Measurements from ENCODE around the gene SSTR5.
"Not testable (repeated sequence)": the region's sequence is repeated elsewhere in the genome, so short reads cannot be mapped to it uniquely, and the experiment has no call there.

SSTR5 gene

DNA sequence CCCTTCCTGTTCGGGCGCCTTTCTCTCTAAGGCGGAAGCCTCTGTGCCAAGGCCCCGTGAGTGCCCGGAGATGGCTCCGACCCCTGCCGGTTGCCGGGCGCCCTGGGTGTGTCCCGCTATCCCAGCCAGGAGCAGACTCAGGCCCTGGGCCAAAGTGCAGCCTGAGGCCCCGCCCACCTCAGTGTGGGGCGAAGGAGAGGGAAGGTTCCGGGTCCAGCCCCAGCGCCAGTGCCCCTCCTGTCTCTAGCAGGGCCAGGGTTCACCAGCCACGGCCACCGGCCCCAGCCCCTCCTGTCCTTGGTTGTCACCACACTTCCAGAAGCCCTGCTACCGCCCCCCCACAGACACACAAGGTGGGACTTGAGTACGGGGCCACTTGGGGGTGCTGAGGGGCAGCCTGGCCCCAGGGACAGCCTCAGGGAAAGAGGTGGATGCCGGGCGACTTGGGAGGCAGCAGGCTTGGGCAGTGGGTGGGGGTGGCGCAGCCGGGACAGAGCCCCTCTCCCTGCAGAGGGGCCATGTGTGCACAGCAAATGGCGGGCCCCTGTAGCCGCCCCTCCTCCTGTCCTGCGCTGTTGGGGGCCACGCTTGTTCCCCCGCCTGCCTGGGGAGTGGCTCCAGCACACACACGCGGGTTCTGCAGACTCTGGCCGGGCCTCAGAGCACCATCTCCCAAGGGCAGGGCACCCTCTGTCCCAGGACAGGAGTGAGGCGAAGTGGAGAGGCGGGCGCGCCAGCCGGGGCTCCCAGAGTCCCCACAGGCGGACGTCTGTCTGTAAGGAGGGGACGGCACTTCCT lies 17.5 kb downstream of the SSTR5 start:
- Histone ChIP-seq H3K4me3 (ENCODE audit: severe bottlenecking) (no peak overlapping the region), H3K27me3 (ENCODE audit: insufficient read depth, poor library complexity, severe bottlenecking) (peaks cover 14% of the 10 kb centered on the region), H3K36me3 (ENCODE audit: low read depth) (no peaks in the 10 kb centered on the region), H3K27ac (ENCODE audit: poor library complexity, severe bottlenecking) (no peak overlapping the region), H3K4me1 (ENCODE audit: insufficient read depth, poor library complexity, severe bottlenecking) (no peaks in the 10 kb centered on the region), H3K9me3 (ENCODE audit: severe bottlenecking) (peaks cover 2% of the 10 kb centered on the region)
- TF ChIP-seq, protein P1, sequence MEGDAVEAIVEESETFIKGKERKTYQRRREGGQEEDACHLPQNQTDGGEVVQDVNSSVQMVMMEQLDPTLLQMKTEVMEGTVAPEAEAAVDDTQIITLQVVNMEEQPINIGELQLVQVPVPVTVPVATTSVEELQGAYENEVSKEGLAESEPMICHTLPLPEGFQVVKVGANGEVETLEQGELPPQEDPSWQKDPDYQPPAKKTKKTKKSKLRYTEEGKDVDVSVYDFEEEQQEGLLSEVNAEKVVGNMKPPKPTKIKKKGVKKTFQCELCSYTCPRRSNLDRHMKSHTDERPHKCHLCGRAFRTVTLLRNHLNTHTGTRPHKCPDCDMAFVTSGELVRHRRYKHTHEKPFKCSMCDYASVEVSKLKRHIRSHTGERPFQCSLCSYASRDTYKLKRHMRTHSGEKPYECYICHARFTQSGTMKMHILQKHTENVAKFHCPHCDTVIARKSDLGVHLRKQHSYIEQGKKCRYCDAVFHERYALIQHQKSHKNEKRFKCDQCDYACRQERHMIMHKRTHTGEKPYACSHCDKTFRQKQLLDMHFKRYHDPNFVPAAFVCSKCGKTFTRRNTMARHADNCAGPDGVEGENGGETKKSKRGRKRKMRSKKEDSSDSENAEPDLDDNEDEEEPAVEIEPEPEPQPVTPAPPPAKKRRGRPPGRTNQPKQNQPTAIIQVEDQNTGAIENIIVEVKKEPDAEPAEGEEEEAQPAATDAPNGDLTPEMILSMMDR (IDR thresholded peaks at IDR 0.05; ENCODE audit: poor library complexity, severe bottlenecking): peak; percentile 23
- ATAC-seq (ENCODE audit: low read depth): peak; percentile 75
- no peak for DNase-seq (ENCODE audit: low spot score)

DNA sequence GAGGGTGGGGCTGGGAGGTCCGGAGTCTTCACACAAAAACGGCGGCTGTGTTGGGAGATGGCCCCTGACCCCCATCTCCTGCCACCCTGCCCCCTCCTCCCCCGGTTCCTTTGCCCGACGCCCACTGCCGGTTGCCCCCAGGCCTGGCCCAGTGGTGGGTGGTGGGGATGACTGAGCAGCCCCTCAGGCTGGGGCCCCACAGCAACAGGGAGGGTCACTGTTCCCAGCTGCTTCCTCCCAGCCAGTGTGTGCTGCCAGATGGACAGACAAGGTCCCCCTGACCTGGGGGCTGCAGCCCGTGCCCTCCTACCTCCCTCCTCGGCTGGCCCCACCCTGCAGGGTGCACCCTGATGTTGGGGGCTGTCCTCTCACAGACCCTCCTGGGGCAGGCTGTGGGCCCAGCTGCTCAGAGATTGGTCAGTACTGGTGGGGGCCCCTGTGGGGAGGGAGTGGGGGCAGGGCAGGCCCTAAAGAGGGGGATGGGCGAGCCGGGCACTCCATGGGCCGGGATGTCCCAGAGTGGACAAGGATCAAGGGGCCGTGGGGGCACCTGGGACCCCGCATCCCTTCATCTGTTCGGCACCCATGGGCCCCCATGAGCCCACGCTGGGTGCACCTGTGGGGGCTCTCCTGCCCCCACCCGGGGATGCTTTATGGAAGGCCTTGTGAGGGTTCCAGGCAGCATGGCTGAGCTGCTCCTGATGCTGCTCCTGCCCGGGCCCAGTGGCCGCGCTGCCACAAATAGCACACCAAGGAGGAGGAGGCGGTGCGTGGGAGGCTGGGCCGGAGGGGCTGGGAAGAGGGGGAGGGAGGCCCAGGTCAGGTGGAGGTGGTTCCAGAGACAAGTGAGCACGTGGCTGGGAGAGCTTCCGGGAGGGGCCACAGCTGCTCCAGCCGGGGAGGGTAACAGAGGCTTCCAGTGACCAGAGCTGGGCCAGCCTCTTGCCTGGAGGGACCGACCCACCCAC lies 18.4 kb downstream of the SSTR5 start:
- no peaks in the 10 kb centered on the region for H3K36me3 ChIP-seq (ENCODE audit: low read depth)
- H3K27me3 ChIP-seq (ENCODE audit: insufficient read depth, poor library complexity, severe bottlenecking): peaks cover 14% of the 10 kb centered on the region
- ATAC-seq (ENCODE audit: low read depth) (no peak), DNase-seq (ENCODE audit: low spot score) (no peak)
- TF ChIP-seq, protein P1 (IDR thresholded peaks at IDR 0.05; ENCODE audit: poor library complexity, severe bottlenecking): no peak
- H3K4me3 ChIP-seq (ENCODE audit: severe bottlenecking): no peak overlapping the region
- no peaks in the 10 kb centered on the region for H3K9me3 ChIP-seq (ENCODE audit: severe bottlenecking)
- no peaks in the 10 kb centered on the region for H3K4me1 ChIP-seq (ENCODE audit: insufficient read depth, poor library complexity, severe bottlenecking)
- no peak overlapping the region for H3K27ac ChIP-seq (ENCODE audit: poor library complexity, severe bottlenecking)

DNA sequence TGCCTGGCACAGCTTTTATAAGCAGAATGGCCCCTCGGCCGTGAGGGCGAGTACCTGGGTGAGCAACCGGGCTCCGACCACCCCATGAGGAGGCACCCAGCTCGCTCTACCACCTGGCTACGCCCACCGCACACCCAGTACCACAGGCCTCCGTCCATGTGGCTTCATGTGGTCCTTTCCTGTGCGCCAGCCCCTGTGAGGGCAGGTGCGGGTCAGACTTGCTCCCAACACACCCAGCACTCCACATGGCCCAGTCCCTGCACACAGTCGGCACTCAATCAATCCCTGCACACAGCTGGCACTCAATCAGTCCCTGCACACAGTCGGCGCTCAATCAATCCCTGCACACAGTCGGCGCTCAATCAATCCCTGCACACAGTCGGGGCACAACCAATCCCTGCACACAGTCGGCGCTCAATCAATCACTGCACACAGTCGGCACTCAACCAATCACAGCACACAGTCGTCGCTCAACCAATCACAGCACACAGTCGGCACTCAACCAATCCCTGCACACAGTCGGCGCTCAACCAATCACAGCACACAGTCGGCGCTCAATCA lies 19.5 kb downstream of the SSTR5 start:
- Histone ChIP-seq H3K27me3 (ENCODE audit: insufficient read depth, poor library complexity, severe bottlenecking) (peaks cover 14% of the 10 kb centered on the region), H3K9me3 (ENCODE audit: severe bottlenecking) (no peaks in the 10 kb centered on the region), H3K4me3 (ENCODE audit: severe bottlenecking) (no peak overlapping the region), H3K4me1 (ENCODE audit: insufficient read depth, poor library complexity, severe bottlenecking) (no peaks in the 10 kb centered on the region), H3K36me3 (ENCODE audit: low read depth) (no peaks in the 10 kb centered on the region), H3K27ac (ENCODE audit: poor library complexity, severe bottlenecking) (no peak overlapping the region)
- ATAC-seq (ENCODE audit: low read depth) (no peak), DNase-seq (ENCODE audit: low spot score) (no peak)
- TF ChIP-seq, protein P1 (IDR thresholded peaks at IDR 0.05; ENCODE audit: poor library complexity, severe bottlenecking): no peak

DNA sequence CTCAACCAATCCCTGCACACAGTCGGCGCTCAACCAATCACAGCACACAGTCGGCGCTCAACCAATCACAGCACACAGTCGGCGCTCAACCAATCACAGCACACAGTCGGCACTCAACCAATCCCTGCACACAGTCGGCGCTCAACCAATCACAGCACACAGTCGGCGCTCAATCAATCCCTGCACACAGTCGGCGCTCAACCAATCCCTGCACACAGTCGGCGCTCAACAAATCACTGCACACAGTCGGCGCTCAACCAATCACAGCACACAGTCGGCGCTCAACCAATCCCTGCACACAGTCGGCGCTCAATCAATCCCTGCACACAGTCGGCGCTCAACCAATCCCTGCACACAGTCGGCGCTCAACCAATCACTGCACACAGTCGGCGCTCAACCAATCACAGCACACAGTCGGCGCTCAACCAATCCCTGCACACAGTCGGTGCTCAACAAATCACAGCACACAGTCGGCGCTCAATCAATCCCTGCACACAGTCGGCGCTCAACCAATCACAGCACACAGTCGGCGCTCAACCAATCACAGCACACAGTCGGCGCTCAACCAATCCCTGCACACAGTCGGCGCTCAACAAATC lies 20.2 kb downstream of the SSTR5 start:
- not testable (repeated sequence) for H3K36me3 ChIP-seq (ENCODE audit: low read depth); ATAC-seq (ENCODE audit: low read depth); H3K9me3 ChIP-seq (ENCODE audit: severe bottlenecking); H3K27ac ChIP-seq (ENCODE audit: poor library complexity, severe bottlenecking); H3K4me1 ChIP-seq (ENCODE audit: insufficient read depth, poor library complexity, severe bottlenecking); DNase-seq (ENCODE audit: low spot score); H3K4me3 ChIP-seq (ENCODE audit: severe bottlenecking)
- H3K27me3 ChIP-seq (ENCODE audit: insufficient read depth, poor library complexity, severe bottlenecking): peaks cover 14% of the 10 kb centered on the region
